Peyer's patch (tissue), 4 donors: ENCODE data around the gene EP400. TPM values are rescaled to one million over a fixed set of nuclear protein-coding genes. Genes with fewer than 3 reads are reported as not detected.
A peak's percentile ranks its signal among the peaks of the same experiment; 100 is the strongest.

Source experiments
- DNase-seq, 3 donors: peaks; one replicate each; pipeline ENCODE4 v3.0.0-alpha.2; 2017 to 2019
- H3K27ac ChIP-seq, 4 donors: fragments of 200-600 bp; sonication (generic); one replicate each; pipeline ENCODE4 v1.5.1; 2016 to 2019
- H3K27me3 ChIP-seq, 2 donors: fragments of 200-600 bp; sonication (generic); one replicate each; pipeline ENCODE4 v1.5.1; 2019
- H3K36me3 ChIP-seq, 3 donors: fragments of 200-600 bp; sonication (generic); one replicate each; pipeline ENCODE4 v1.5.1; 2016 to 2019
- H3K4me1 ChIP-seq, 4 donors: fragments of 200-600 bp; sonication (generic); one replicate each; pipeline ENCODE4 v1.5.1; 2016 to 2019
- H3K4me3 ChIP-seq, 4 donors: fragments of 200-600 bp; sonication (generic); 1 replicate in 3 of 4; 2 replicates in 1 of 4; pipeline ENCODE4 v1.5.1; 2016 to 2019; ENCODE audit warnings: mild to moderate bottlenecking in 1 of 4
- H3K9me3 ChIP-seq, 4 donors: fragments of 200-600 bp; sonication (generic); one replicate each; pipeline ENCODE4 v1.5.1; 2016 to 2019; ENCODE audit warnings: mild to moderate bottlenecking in 1 of 4
- POLR2A ChIP-seq, 2 donors: fragments of 450-650 bp; IDR thresholded peaks; one replicate each; pipeline ENCODE4 v1.5.1; 2017; ENCODE audit warnings: antibody characterized with exemption in 2 of 2, mild to moderate bottlenecking in 2 of 2, moderate library complexity in 2 of 2
- total RNA-seq, 4 donors: library from RNA; depleted of rRNA; stranded (reverse); fragments of >200 nt; gene quantifications; one replicate each; pipeline ENCODE4 v1.1.0, GENCODE V29; 2016
- TF ChIP-seq, protein P1 (sequence below), 6 experiments: fragments of 450-650 bp in 4 of 6; fragments of 200-600 bp in 2 of 6; sonication (generic) in 1 of 6; IDR thresholded peaks; one replicate each; pipeline ENCODE4 v1.5.1; 2017 to 2019; ENCODE audit warnings: antibody characterized with exemption in 6 of 6, mild to moderate bottlenecking in 3 of 6, moderate library complexity in 1 of 6

Gene EP400
- total RNA-seq, 4 donors from 2014 or later = 22.1 to 60.2 (median 49.2) TPM

DNA sequence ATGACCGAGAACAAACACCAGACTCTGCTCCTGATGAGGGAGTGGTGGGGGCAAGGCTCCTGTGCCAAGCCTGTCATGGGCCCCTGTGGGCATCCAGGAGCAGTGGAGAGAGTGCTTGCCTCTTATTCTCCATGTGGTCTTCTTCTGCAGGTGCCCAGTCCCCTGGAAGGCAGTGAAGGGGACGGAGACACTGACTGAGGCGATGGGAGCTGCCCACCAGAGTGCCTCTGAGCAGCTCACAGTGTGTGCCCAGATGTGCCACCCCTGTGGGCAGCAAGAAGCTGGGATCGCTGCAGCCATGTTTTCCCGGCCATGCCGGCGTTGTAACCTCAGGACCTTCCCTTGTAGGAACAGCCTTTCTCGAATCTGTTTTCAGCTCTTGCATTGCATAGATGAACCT lies 6.4 kb upstream of the EP400 start:
- peak in 1 of 3 donors; percentile 31 for DNase-seq
- no peak for TF ChIP-seq POLR2A (IDR thresholded peaks at IDR 0.05)
- TF ChIP-seq, protein P1, sequence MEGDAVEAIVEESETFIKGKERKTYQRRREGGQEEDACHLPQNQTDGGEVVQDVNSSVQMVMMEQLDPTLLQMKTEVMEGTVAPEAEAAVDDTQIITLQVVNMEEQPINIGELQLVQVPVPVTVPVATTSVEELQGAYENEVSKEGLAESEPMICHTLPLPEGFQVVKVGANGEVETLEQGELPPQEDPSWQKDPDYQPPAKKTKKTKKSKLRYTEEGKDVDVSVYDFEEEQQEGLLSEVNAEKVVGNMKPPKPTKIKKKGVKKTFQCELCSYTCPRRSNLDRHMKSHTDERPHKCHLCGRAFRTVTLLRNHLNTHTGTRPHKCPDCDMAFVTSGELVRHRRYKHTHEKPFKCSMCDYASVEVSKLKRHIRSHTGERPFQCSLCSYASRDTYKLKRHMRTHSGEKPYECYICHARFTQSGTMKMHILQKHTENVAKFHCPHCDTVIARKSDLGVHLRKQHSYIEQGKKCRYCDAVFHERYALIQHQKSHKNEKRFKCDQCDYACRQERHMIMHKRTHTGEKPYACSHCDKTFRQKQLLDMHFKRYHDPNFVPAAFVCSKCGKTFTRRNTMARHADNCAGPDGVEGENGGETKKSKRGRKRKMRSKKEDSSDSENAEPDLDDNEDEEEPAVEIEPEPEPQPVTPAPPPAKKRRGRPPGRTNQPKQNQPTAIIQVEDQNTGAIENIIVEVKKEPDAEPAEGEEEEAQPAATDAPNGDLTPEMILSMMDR (IDR thresholded peaks at IDR 0.05) = no peak
- Histone ChIP-seq H3K36me3 (peaks cover 0 to 32% (median 0%) of the 10 kb centered on the region in 3 donors), H3K9me3 (no peaks in the 10 kb centered on the region), H3K4me1 (peaks cover 0 to 1% (median 0%) of the 10 kb centered on the region in 4 donors), H3K4me3 (no peak overlapping the region), H3K27me3 (no peaks in the 10 kb centered on the region), H3K27ac (no peak overlapping the region)

DNA sequence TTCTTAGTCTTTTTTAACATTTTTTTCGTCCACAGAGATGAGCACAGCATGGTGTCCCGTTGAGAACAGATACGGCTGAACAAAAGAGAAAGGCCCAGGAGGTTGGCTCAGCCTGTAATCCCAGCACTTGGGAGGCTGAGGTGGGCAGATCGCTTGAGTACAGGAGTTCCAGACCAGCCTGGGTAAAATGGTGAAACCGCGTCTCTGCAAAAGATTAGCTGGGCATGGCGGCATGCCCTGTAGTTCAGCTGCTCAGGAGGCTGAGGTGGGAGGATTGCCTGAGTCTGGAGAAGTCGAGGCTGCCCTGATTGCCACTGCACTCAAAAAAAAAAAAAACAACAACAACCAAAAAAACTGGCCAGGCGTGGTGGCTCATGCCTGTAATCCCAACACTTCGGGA lies 5.9 kb upstream of the EP400 start:
- DNase-seq = peak in 1 of 3 donors; percentile 6

DNA sequence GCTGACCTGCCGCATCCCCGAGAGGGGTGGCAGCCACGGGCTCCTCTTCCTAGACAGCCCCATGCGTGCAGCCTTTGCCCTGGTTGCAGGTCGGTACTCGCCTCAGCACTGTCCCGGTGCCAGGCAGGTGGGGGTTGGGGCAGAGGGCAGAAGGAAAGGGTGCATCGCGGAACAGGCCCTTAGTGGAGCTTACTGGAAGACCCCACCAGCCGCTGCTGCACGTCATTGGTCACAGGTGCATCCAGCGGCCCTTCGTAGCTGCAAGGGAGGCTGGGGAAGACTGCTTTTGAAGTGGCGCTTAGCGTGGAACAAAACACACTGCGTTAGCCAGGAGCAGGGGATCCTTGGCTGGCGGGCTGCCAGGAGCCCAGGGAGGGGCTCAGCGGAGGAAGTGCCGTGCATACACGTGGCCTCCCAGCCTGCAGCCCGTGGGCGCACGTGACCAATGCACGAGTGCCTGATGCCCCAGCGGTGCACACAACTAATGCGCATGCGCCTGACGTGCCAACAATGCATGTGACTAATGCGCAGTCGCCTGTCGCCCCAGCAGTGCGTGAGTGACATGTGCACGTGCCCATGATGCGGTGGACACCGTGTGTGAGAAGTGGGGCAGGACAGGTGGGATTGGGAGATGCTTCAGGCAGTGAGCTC lies 5.0 kb upstream of the EP400 start:
- TF ChIP-seq, protein P1 (IDR thresholded peaks at IDR 0.05) = no peak
- TF ChIP-seq POLR2A (IDR thresholded peaks at IDR 0.05) = no peak
- peak in 1 of 3 donors; percentile 46 for DNase-seq
- Histone ChIP-seq H3K9me3 (no peaks in the 10 kb centered on the region), H3K4me1 (peaks cover 0 to 11% (median 3%) of the 10 kb centered on the region in 4 donors), H3K36me3 (peaks cover 0 to 32% (median 0%) of the 10 kb centered on the region in 3 donors), H3K27ac (no peak overlapping the region), H3K4me3 (no peak overlapping the region), H3K27me3 (no peaks in the 10 kb centered on the region)

More for the DNA sequence above, 5.9 kb upstream of the EP400 start:
- TF ChIP-seq POLR2A (IDR thresholded peaks at IDR 0.05) = no peak
- TF ChIP-seq, protein P1 (IDR thresholded peaks at IDR 0.05) = no peak
- Histone ChIP-seq H3K36me3 (peaks cover 0 to 32% (median 0%) of the 10 kb centered on the region in 3 donors), H3K9me3 (no peaks in the 10 kb centered on the region), H3K27ac (no peak overlapping the region), H3K27me3 (no peaks in the 10 kb centered on the region), H3K4me1 (peaks cover 0 to 6% (median 1%) of the 10 kb centered on the region in 4 donors), H3K4me3 (no peak overlapping the region)

- H3K4me3 ChIP-seq = no peak overlapping the region
- no peak for DNase-seq
- peaks cover 2 to 18% (median 11%) of the 10 kb centered on the region in 4 donors for H3K4me1 ChIP-seq
- H3K27ac ChIP-seq = no peak overlapping the region
- TF ChIP-seq, protein P1 (IDR thresholded peaks at IDR 0.05) = no peak
- no peak for TF ChIP-seq POLR2A (IDR thresholded peaks at IDR 0.05)
- H3K9me3 ChIP-seq = no peaks in the 10 kb centered on the region
- H3K27me3 ChIP-seq = no peaks in the 10 kb centered on the region
- H3K36me3 ChIP-seq = peaks cover 0 to 25% (median 0%) of the 10 kb centered on the region in 3 donors
These were observed 3.0 kb upstream of the EP400 start for GRCh38 chr12:131946757-131947156.

DNA sequence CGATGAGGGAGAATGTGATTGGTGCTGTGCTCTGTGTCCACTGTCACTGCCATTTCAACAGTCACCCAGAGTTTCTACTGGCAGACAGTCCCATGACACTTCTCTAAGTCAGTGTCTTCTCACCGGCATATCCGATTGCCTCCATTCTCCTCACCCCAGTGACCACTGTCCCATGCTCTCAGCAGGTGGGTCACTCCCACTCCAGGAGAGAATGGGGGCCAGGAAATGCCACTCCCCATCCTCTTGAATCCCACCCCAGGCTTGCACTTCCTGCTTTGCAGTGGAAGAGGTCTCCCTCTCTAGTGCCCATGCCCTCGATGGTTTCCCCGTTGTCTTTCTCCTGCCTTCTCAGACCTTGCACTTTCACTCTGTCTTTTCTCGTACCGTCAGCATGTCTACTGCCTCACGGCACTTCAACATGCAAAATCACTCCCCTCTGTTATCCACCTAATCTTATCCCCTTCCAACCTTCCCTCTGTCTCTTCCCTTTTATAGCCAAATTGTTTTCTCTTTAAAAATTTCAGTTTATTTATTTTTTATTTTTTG lies 2.2 kb upstream of the EP400 start:
- DNase-seq = peak in 1 of 3 donors; percentile 29

More for the DNA sequence above, 2.2 kb upstream of the EP400 start:
- Histone ChIP-seq H3K4me3 (no peak overlapping the region), H3K4me1 (peaks cover 2 to 20% (median 13%) of the 10 kb centered on the region in 4 donors), H3K9me3 (no peaks in the 10 kb centered on the region), H3K36me3 (peaks cover 0 to 22% (median 0%) of the 10 kb centered on the region in 3 donors), H3K27me3 (no peaks in the 10 kb centered on the region), H3K27ac (no peak overlapping the region)
- no peak for TF ChIP-seq POLR2A (IDR thresholded peaks at IDR 0.05)
- TF ChIP-seq, protein P1 (IDR thresholded peaks at IDR 0.05) = no peak
